ENCODE data around the gene ZNF302.
"Not testable (repeated sequence)": the region's sequence is repeated elsewhere in the genome, so short reads cannot be mapped to it uniquely, and the experiment has no call there.

The ZNF302 gene

DNA sequence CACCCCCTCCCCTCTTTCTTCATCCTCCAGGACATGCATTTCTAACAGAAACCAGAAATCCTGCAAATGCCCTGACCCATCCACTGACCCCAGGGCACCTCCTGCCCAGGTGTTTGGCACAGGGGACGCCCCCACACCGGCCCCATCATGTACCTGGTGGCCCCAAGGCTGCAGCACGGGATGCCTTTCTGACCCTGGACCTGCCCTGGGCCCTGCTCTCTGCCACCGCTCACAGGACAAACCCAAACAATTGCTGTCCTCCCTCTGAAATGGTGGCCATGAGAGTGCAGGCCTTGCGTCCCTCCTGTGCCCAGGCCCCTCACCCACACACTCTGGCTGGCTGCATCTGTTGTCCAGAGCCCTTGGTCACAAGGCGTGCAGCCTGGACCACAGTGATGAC, 12.6 kb upstream of the ZNF302 start:
- no peak for DNase-seq
- H3K27ac ChIP-seq (ENCODE audit: insufficient read depth in 1 of 2, low read depth in 1 of 2, low read length in 2 of 2, poor library complexity in 1 of 2, severe bottlenecking in 2 of 2): no peak overlapping the region
- CTCF ChIA-PET: no interaction called here
- peaks cover 0 to 3% (median 0%) of the 10 kb centered on the region in 5 experiments for H3K9me3 ChIP-seq (ENCODE audit: control extremely low read depth in 1 of 5, control insufficient read depth in 4 of 5, insufficient read depth in 2 of 5, low read depth in 1 of 5, low read length in 4 of 5)
- no peaks in the 10 kb centered on the region for H3K27me3 ChIP-seq (replicated peaks in 2 of 5; ENCODE audit: control insufficient read depth in 4 of 5, insufficient read depth in 5 of 5, low read length in 4 of 5)
- no peak overlapping the region for H3K4me3 ChIP-seq (ENCODE audit: control insufficient read depth in 1 of 7, extremely low read depth in 1 of 7, insufficient read depth in 4 of 7, low read depth in 2 of 7, low read length in 6 of 7)
- POLR2A ChIA-PET: no interaction called here
- no peaks in the 10 kb centered on the region for H3K36me3 ChIP-seq (ENCODE audit: control insufficient read depth in 4 of 4, insufficient read depth in 4 of 4, low read length in 3 of 4)
- WGBS (ENCODE audit: insufficient coverage): 95% methylated on average over 6 of the region's 6 CpGs
- no peaks in the 10 kb centered on the region for H3K4me1 ChIP-seq (ENCODE audit: control extremely low read depth in 1 of 4, control insufficient read depth in 4 of 4, insufficient read depth in 4 of 4, low read length in 3 of 4)

DNA sequence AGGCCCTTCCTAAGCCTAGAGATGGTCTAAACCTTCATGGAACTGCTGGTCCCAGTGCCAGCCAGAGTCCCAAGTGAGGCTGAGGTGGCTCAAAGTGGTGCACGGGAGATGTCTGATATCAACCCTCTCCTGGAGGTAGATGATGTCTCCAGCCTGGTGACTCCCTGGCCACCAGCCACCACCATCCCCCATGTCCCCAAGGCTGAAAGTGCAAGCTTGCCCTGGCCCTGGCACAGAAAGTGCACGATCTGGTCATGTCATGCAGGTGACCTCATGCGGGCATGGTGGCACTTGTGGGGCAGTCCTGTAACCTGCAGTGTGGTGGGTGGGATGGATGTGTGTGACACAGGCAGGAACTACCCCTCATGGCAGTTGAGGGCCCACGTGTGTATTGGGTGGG, 12.2 kb upstream of the ZNF302 start:
- H3K27me3 ChIP-seq (replicated peaks in 2 of 5; ENCODE audit: control insufficient read depth in 4 of 5, insufficient read depth in 5 of 5, low read length in 4 of 5); POLR2A ChIA-PET; H3K9me3 ChIP-seq (ENCODE audit: control extremely low read depth in 1 of 5, control insufficient read depth in 4 of 5, insufficient read depth in 2 of 5, low read depth in 1 of 5, low read length in 4 of 5); H3K4me1 ChIP-seq (ENCODE audit: control extremely low read depth in 1 of 4, control insufficient read depth in 4 of 4, insufficient read depth in 4 of 4, low read length in 3 of 4); H3K4me3 ChIP-seq (ENCODE audit: control insufficient read depth in 1 of 7, extremely low read depth in 1 of 7, insufficient read depth in 4 of 7, low read depth in 2 of 7, low read length in 6 of 7); DNase-seq; CTCF ChIA-PET; H3K27ac ChIP-seq (ENCODE audit: insufficient read depth in 1 of 2, low read depth in 1 of 2, low read length in 2 of 2, poor library complexity in 1 of 2, severe bottlenecking in 2 of 2); H3K36me3 ChIP-seq (ENCODE audit: control insufficient read depth in 4 of 4, insufficient read depth in 4 of 4, low read length in 3 of 4): not testable (repeated sequence)
- 94% methylated on average over 3 of the region's 4 CpGs for WGBS (ENCODE audit: insufficient coverage)

DNA sequence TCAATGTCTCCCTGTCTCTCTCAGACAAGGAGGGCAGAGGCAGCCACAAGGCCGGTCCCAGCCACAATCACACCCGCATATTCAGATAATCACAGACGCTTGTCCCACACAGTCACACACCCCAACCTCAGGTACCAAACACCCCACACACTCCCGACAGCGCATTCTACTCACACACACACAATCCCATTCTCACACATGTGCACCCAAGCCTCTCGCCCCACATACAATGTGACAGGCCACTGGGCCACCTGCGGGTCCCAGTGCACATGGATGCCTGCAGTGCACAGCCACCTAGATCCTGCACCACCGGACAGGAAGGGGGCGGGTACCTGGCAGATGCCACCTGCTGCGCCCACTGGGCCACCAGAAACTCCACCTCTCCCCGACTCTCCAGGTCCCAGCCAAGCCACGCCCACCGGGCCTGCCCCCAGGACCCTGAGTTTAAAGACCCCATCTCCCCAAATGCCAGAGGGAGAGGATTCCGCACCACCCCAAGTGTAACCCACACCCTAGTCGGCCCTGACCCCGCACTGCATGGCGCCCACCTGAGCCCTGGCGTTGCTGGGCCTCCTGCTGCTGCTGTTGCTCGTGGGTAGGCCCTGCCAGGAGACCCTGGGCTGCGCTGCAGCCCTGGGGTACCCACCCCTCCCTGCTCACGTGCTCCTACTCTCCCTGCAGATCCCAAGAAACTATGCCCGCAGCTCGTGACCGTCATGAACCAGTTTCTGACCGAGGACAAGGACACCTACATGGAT, 11.1 kb upstream of the ZNF302 start:
- CTCF ChIA-PET: no interaction called here
- no peaks in the 10 kb centered on the region for H3K4me1 ChIP-seq (ENCODE audit: control extremely low read depth in 1 of 4, control insufficient read depth in 4 of 4, insufficient read depth in 4 of 4, low read length in 3 of 4)
- H3K27me3 ChIP-seq (replicated peaks in 2 of 5; ENCODE audit: control insufficient read depth in 4 of 5, insufficient read depth in 5 of 5, low read length in 4 of 5): no peaks in the 10 kb centered on the region
- H3K36me3 ChIP-seq (ENCODE audit: control insufficient read depth in 4 of 4, insufficient read depth in 4 of 4, low read length in 3 of 4): no peaks in the 10 kb centered on the region
- H3K9me3 ChIP-seq (ENCODE audit: control extremely low read depth in 1 of 5, control insufficient read depth in 4 of 5, insufficient read depth in 2 of 5, low read depth in 1 of 5, low read length in 4 of 5): peaks cover 0 to 3% (median 0%) of the 10 kb centered on the region in 5 experiments
- no peak overlapping the region for H3K4me3 ChIP-seq (ENCODE audit: control insufficient read depth in 1 of 7, extremely low read depth in 1 of 7, insufficient read depth in 4 of 7, low read depth in 2 of 7, low read length in 6 of 7)
- no peak overlapping the region for H3K27ac ChIP-seq (ENCODE audit: insufficient read depth in 1 of 2, low read depth in 1 of 2, low read length in 2 of 2, poor library complexity in 1 of 2, severe bottlenecking in 2 of 2)
- POLR2A ChIA-PET: no interaction called here
- DNase-seq: no peak
- 99% methylated on average over 23 of the region's 25 CpGs for WGBS (ENCODE audit: insufficient coverage)

DNA sequence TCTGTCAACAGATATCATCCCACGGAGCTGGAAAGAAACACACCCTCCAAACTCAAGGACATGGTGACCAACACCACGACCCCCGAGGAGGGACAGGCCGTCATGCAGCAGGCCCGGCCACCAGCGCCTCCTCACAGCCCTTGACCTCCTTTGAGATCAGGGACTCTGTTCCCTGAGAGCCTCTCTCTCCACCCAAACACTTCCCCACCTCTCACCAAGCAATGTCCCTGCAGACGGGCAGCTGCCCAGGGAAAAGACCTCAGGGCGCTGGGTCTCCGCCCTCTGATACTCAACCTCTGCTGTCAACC, 10.6 kb upstream of the ZNF302 start:
- no peak overlapping the region for H3K4me3 ChIP-seq (ENCODE audit: control insufficient read depth in 1 of 7, extremely low read depth in 1 of 7, insufficient read depth in 4 of 7, low read depth in 2 of 7, low read length in 6 of 7)
- peaks cover 0 to 2% (median 0%) of the 10 kb centered on the region in 5 experiments for H3K9me3 ChIP-seq (ENCODE audit: control extremely low read depth in 1 of 5, control insufficient read depth in 4 of 5, insufficient read depth in 2 of 5, low read depth in 1 of 5, low read length in 4 of 5)
- no peaks in the 10 kb centered on the region for H3K4me1 ChIP-seq (ENCODE audit: control extremely low read depth in 1 of 4, control insufficient read depth in 4 of 4, insufficient read depth in 4 of 4, low read length in 3 of 4)
- no peaks in the 10 kb centered on the region for H3K27me3 ChIP-seq (replicated peaks in 2 of 5; ENCODE audit: control insufficient read depth in 4 of 5, insufficient read depth in 5 of 5, low read length in 4 of 5)
- no peaks in the 10 kb centered on the region for H3K36me3 ChIP-seq (ENCODE audit: control insufficient read depth in 4 of 4, insufficient read depth in 4 of 4, low read length in 3 of 4)
- H3K27ac ChIP-seq (ENCODE audit: insufficient read depth in 1 of 2, low read depth in 1 of 2, low read length in 2 of 2, poor library complexity in 1 of 2, severe bottlenecking in 2 of 2): no peak overlapping the region
- CTCF ChIA-PET: no interaction called here
- POLR2A ChIA-PET: no interaction called here
- DNase-seq: no peak
- 98% methylated on average over 6 of the region's 9 CpGs for WGBS (ENCODE audit: insufficient coverage)

DNA sequence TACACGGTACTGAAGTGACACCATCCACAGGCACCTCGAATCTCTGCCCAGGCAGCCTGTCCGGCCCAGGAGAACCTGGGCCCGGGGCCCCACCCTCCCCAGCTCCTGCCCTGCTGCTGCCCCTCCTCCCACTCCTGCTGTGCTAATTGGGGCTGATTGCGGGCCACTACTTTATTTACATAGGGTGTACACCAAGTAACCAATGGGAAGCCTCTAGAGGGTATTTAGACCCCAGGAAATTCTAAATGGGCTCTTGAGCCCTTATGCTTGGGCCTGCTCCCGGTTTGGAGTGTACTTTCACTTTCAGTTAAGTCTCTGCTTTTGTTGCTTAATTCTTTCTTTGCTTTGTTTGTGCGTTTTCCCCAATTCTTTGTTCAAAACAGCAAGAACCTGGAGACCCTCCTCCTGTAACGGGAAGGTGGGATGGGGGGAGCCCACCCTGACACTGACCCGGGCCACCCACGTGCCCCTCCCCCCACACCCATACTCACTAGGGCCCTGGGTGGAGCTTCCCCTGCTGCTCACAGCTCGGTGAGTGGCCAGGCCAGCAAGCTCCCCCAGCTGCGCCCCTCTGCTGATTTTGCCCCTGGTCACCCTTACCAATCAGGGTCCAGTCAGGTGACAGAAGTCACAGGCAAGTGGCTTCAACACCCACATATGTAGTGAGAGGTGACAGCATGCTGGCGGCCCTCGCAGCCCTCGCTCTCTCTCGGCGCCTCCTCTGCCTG, 10.0 kb upstream of the ZNF302 start:
- WGBS (ENCODE audit: insufficient coverage): 92% methylated on average over 12 of the region's 17 CpGs
- H3K27ac ChIP-seq (ENCODE audit: insufficient read depth in 1 of 2, low read depth in 1 of 2, low read length in 2 of 2, poor library complexity in 1 of 2, severe bottlenecking in 2 of 2): no peak overlapping the region
- ChIA-PET CTCF (no interaction called here), POLR2A (no interaction called here)
- peak overlapping the region in 1 of 7 experiments; percentile 11 for H3K4me3 ChIP-seq (ENCODE audit: control insufficient read depth in 1 of 7, extremely low read depth in 1 of 7, insufficient read depth in 4 of 7, low read depth in 2 of 7, low read length in 6 of 7)
- H3K4me1 ChIP-seq (ENCODE audit: control extremely low read depth in 1 of 4, control insufficient read depth in 4 of 4, insufficient read depth in 4 of 4, low read length in 3 of 4): no peaks in the 10 kb centered on the region
- DNase-seq: peak in 2 of 3 donors; percentile 11 to 20
- H3K27me3 ChIP-seq (replicated peaks in 2 of 5; ENCODE audit: control insufficient read depth in 4 of 5, insufficient read depth in 5 of 5, low read length in 4 of 5): no peaks in the 10 kb centered on the region
- H3K36me3 ChIP-seq (ENCODE audit: control insufficient read depth in 4 of 4, insufficient read depth in 4 of 4, low read length in 3 of 4): no peaks in the 10 kb centered on the region
- H3K9me3 ChIP-seq (ENCODE audit: control extremely low read depth in 1 of 5, control insufficient read depth in 4 of 5, insufficient read depth in 2 of 5, low read depth in 1 of 5, low read length in 4 of 5): no peaks in the 10 kb centered on the region

- H3K27me3 ChIP-seq (replicated peaks in 2 of 5; ENCODE audit: control insufficient read depth in 4 of 5, insufficient read depth in 5 of 5, low read length in 4 of 5); H3K9me3 ChIP-seq (ENCODE audit: control extremely low read depth in 1 of 5, control insufficient read depth in 4 of 5, insufficient read depth in 2 of 5, low read depth in 1 of 5, low read length in 4 of 5); H3K4me1 ChIP-seq (ENCODE audit: control extremely low read depth in 1 of 4, control insufficient read depth in 4 of 4, insufficient read depth in 4 of 4, low read length in 3 of 4); H3K36me3 ChIP-seq (ENCODE audit: control insufficient read depth in 4 of 4, insufficient read depth in 4 of 4, low read length in 3 of 4); DNase-seq; H3K27ac ChIP-seq (ENCODE audit: insufficient read depth in 1 of 2, low read depth in 1 of 2, low read length in 2 of 2, poor library complexity in 1 of 2, severe bottlenecking in 2 of 2); POLR2A ChIA-PET; H3K4me3 ChIP-seq (ENCODE audit: control insufficient read depth in 1 of 7, extremely low read depth in 1 of 7, insufficient read depth in 4 of 7, low read depth in 2 of 7, low read length in 6 of 7); CTCF ChIA-PET: not testable (repeated sequence)
- WGBS (ENCODE audit: insufficient coverage): 98% methylated on average over 26 of the region's 36 CpGs
Measured at GRCh38 chr19:34668077-34668689, 9.3 kb upstream of the ZNF302 start.

DNA sequence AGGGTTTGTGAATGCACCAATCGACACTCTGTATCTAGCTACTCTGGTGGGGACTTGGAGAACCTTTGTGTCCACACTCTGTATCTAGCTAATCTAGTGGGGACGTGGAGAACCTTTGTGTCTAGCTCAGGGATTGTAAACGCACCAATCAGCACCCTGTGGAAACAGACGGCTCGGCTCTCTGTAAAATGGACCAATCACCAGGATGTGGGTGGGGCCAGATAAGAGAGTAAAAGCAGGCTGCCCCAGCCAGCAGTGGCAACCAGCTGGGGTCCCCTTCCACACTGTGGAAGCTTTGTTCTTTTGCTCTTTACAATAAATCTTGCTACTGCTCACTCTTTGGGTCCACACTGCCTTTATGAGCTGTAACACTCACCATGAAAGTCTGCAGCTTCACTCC, 8.8 kb upstream of the ZNF302 start:
- WGBS (ENCODE audit: insufficient coverage): 96% methylated on average over 4 of the region's 5 CpGs
- H3K4me1 ChIP-seq (ENCODE audit: control extremely low read depth in 1 of 4, control insufficient read depth in 4 of 4, insufficient read depth in 4 of 4, low read length in 3 of 4); POLR2A ChIA-PET; DNase-seq; H3K36me3 ChIP-seq (ENCODE audit: control insufficient read depth in 4 of 4, insufficient read depth in 4 of 4, low read length in 3 of 4); H3K27ac ChIP-seq (ENCODE audit: insufficient read depth in 1 of 2, low read depth in 1 of 2, low read length in 2 of 2, poor library complexity in 1 of 2, severe bottlenecking in 2 of 2); H3K9me3 ChIP-seq (ENCODE audit: control extremely low read depth in 1 of 5, control insufficient read depth in 4 of 5, insufficient read depth in 2 of 5, low read depth in 1 of 5, low read length in 4 of 5); H3K4me3 ChIP-seq (ENCODE audit: control insufficient read depth in 1 of 7, extremely low read depth in 1 of 7, insufficient read depth in 4 of 7, low read depth in 2 of 7, low read length in 6 of 7); H3K27me3 ChIP-seq (replicated peaks in 2 of 5; ENCODE audit: control insufficient read depth in 4 of 5, insufficient read depth in 5 of 5, low read length in 4 of 5); CTCF ChIA-PET: not testable (repeated sequence)
